ENCODE results near the gene CYB561A3.
"Not testable (repeated sequence)": the region's sequence is repeated elsewhere in the genome, so short reads cannot be mapped to it uniquely, and the experiment has no call there.

CYB561A3 gene

DNA sequence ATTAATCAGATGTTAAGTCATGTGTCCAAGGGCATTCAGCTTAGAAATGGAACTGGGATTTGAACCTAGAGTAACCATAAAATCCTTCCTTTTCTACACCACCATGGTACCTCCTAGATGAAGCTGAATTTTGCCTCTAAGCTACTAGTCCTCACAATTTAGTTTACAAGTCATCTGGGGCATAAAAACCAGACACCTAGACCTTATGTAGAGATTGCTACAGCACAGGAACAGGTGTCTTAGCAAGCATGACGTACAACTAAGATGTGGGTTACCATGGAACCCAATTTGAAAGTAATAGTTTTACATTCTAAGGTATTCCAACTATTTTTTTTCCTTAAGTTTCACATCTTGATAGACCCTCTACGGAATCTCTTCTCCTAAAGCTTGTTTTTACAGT lies 39.9 kb upstream of the CYB561A3 start:
- no peak for DNase-seq (ENCODE audit: low read depth in 2 of 2)
- no peak overlapping the region for H3K4me3 ChIP-seq (replicated peaks in 1 of 2; ENCODE audit: low read depth in 2 of 2, low read length in 2 of 2)
- TF ChIP-seq CTCF (IDR thresholded peaks at IDR 0.05; ENCODE audit: low read depth, low read length), result no peak

GRCh38 chr11:61401173-61401572 lies 39.5 kb upstream of the CYB561A3 start:
- no peak for DNase-seq (ENCODE audit: low read depth in 2 of 2)
- H3K4me3 ChIP-seq (replicated peaks in 1 of 2; ENCODE audit: low read depth in 2 of 2, low read length in 2 of 2), result no peak overlapping the region
- TF ChIP-seq CTCF (IDR thresholded peaks at IDR 0.05; ENCODE audit: low read depth, low read length), result no peak

- TF ChIP-seq CTCF (IDR thresholded peaks at IDR 0.05; ENCODE audit: low read depth, low read length), result no peak
- peak in 1 of 2 donors; percentile 29 for DNase-seq (ENCODE audit: low read depth in 2 of 2)
- peak overlapping the region; percentile 67 to 78 for H3K4me3 ChIP-seq (replicated peaks in 1 of 2; ENCODE audit: low read depth in 2 of 2, low read length in 2 of 2)
These were observed 31.4 kb upstream of the CYB561A3 start for GRCh38 chr11:61392981-61393595.

DNA sequence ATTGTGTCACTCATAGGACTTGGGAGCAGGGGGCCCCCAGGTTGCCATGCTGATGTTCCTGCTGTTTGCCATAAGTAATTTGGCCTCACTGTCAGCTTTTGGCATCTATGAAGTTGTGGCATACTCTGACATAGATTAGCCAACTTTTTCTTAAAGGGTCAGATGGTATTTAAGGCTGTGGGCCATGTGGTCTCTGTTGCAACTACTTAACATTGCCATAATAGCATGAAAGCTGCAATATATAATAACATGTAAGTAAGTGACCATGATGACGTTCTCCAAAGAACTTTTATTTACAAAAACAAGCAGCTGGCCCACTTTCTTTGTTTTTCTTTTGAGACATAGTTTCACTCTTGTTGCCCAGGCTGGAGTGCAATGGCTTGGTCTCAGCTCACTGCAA lies 28.5 kb upstream of the CYB561A3 start:
- no peak for DNase-seq (ENCODE audit: low read depth in 2 of 2)
- no peak for TF ChIP-seq CTCF (IDR thresholded peaks at IDR 0.05; ENCODE audit: low read depth, low read length)
- no peak overlapping the region for H3K4me3 ChIP-seq (replicated peaks in 1 of 2; ENCODE audit: low read depth in 2 of 2, low read length in 2 of 2)

GRCh38 chr11:61384271-61385242 lies 22.9 kb upstream of the CYB561A3 start:
- no peak overlapping the region for H3K4me3 ChIP-seq (replicated peaks in 1 of 2; ENCODE audit: low read depth in 2 of 2, low read length in 2 of 2)
- peak; percentile 43 to 57 for DNase-seq (ENCODE audit: low read depth in 2 of 2)
- TF ChIP-seq CTCF (IDR thresholded peaks at IDR 0.05; ENCODE audit: low read depth, low read length), result peak; percentile 36

- not testable (repeated sequence) for H3K4me3 ChIP-seq (replicated peaks in 1 of 2; ENCODE audit: low read depth in 2 of 2, low read length in 2 of 2); DNase-seq (ENCODE audit: low read depth in 2 of 2)
These were observed 22.2 kb upstream of the CYB561A3 start for GRCh38 chr11:61383859-61384258.

DNA sequence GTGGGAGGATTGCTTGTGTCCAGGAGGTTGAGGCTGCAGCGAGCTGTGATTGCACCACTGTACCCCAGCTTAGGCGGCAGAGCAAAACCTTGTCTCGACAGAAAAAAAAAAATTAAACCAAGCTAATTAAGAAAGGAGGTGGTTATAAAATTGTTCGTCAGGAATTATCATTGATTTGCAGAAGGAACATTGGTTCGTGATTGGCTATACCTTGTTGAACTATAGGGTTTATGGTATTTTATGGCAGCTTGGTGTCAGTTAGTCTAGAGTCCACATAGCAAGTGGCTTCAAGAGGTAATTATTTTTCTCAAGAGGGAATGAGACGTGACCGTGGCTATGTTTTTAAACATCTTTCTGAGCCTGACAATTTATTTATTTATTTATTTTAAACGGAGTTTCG lies 19.2 kb upstream of the CYB561A3 start:
- no peak overlapping the region for H3K4me3 ChIP-seq (replicated peaks in 1 of 2; ENCODE audit: low read depth in 2 of 2, low read length in 2 of 2)
- no peak for DNase-seq (ENCODE audit: low read depth in 2 of 2)
- TF ChIP-seq CTCF (IDR thresholded peaks at IDR 0.05; ENCODE audit: low read depth, low read length), result no peak
